Activated CD4-positive, alpha-beta T cell treated with anti-CD3 and anti-CD28 coated beads for 24 hours (primary cell): ENCODE results near the gene SLC19A1.

Source experiments
- DNase-seq, 2 donors: peaks; one replicate each; pipeline ENCODE4 v3.0.0-alpha.2; 2020; ENCODE audit warnings: low read depth in 2 of 2

SLC19A1 gene

GRCh38 chr21:45468051-45468970 is 73.9 kb downstream of the SLC19A1 start:
- DNase-seq, result no peak

- no peak for DNase-seq
Observed at GRCh38 chr21:45467221-45467779, 74.9 kb downstream of the SLC19A1 start.

GRCh38 chr21:45466330-45467220 is 75.7 kb downstream of the SLC19A1 start:
- DNase-seq, result no peak

GRCh38 chr21:45465611-45466329 is 76.5 kb downstream of the SLC19A1 start:
- DNase-seq, result no peak

GRCh38 chr21:45465105-45465504 is 77.1 kb downstream of the SLC19A1 start:
- DNase-seq, result no peak

GRCh38 chr21:45464309-45464708 is 77.9 kb downstream of the SLC19A1 start:
- DNase-seq, result no peak

GRCh38 chr21:45463871-45464270 is 78.4 kb downstream of the SLC19A1 start:
- DNase-seq, result no peak

GRCh38 chr21:45461806-45462341 is 80.4 kb downstream of the SLC19A1 start:
- no peak for DNase-seq

GRCh38 chr21:45461369-45461750 is 80.9 kb downstream of the SLC19A1 start:
- DNase-seq, result no peak

GRCh38 chr21:45460611-45461368 is 81.5 kb downstream of the SLC19A1 start:
- no peak for DNase-seq

GRCh38 chr21:45460011-45460565 is 82.2 kb downstream of the SLC19A1 start:
- no peak for DNase-seq

DNA sequence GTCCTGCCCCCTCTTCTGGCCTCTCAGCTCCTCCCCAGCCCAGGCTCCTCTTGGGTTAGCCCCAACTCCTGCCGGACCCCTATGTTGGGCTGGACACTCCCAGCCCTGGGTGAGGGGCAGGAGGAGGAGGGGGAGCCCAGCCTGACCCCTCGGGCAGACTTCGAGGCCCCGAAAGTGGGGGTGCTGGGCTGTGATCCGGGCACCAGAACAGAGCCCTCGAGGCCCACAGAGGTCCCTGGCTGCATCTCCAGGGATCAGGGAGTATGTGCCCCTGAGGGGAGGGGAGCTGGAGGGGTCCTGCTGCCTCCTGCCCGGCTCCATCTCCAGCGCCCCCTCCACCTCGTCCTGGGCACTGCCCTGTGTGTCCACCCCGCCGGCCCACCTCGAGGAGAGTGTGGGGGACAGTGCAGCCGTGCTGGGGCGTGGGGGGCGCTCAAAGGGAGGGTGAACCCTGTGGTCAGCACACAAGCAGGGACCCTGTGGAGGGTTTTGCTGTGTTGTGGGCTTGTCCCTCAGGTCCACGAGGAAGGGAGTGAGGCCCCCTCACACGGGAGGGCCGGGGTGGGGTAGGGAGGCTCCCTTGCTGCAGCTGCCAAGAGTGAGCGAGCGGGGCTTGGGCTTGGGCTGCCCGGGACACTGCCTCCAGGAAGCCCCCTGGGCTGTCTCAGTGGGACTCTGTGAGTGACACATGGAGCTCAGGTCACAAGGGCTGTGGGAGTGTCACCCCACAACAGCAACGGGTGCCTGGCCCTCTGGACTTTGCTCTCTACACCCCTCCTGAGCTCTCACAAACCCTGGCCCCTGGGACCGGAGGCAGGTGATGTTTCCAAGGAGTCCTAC is 82.8 kb downstream of the SLC19A1 start:
- DNase-seq, result no peak

DNA sequence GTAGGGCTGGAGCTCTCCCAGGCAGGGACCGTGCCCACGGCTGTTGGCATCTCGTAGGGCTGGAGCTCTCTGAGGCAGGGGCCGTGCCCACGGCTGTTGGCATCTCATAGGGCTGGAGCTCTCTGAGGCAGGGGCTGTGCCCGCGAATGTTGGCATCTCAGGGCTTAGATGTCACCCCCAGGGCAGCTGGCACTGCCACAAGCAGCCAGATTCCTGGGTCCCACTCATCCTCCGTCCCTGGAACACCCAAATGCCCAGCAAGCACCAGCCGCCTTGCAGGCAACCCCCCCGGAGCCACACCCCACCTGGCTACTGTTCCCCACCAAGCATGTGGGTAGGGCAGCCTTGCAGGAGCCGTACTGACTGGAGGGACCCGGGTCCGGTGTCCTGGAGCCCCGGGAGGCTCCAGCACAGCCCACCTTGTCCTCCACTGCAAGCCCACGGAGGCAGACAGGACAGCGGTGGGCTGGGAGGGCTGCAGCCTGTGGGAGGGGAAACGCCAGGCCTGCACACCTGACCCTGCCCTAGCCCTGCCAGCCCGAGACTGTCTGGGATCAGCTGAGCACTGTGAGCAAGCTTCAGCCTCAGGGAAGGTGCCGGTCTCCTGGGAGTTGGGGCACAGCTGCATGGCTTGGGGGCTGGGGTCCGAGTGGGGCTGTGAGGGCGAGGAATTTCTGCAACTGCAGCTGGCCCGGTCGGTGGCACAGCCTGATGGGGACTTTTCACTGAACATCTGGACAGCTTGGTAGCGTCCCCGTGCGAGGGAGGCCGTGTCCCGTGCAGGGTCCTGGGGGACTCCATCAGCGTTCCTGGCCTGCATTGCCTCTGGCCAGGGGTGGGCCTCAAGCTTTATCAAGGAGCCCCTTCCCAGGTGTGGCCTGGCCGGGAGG is 83.7 kb downstream of the SLC19A1 start:
- no peak for DNase-seq

DNA sequence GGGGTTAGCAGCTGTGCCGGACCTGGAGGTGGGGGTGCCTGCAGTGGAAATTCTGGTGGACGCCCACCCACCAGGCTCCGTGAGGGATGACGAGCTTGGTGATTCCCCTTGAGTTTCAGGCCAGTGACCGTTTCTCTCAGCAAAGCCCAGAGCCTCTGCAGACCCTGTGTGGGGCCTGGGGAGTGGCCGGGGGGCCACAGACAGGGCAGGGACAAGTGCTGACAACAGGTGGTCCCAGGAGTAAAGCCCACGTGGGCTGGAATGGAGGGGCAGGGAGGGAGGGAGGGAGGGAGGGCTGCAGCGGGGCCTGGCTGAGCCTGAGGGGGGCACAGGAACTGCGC is 84.4 kb downstream of the SLC19A1 start:
- no peak for DNase-seq

DNA sequence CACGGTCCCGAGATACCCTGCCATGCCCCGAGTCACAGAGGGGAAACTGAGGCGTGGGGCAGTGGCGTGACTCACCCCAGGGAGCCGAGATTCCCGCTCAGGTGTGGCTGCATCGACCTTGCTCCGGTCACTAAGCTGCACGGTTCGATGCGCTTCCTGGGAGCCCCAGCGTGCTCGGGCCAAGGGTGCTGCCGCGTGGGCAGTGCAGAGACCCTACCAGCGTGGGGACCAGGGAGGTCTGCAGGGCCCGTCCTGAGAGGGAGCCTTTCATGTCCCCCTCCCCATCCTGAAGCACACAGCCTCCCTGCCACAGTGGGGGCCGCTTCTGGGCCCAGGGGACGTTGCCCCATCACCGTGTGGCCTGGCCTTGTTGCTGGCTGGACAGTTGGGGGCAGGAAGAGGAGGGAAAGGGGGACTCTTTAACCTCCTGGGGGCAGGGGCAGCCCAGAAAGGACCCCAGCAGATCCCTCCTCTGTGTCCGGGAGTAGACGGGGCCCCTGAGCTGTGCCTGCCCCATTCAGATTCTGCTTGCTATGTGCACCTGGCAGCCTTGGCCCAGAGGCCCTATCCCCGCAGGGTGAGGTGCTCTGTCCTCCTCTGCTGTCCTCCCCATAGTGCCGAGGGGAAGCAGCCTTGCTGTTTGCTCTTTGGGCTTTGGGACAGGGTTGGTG is 84.9 kb downstream of the SLC19A1 start:
- no peak for DNase-seq

DNA sequence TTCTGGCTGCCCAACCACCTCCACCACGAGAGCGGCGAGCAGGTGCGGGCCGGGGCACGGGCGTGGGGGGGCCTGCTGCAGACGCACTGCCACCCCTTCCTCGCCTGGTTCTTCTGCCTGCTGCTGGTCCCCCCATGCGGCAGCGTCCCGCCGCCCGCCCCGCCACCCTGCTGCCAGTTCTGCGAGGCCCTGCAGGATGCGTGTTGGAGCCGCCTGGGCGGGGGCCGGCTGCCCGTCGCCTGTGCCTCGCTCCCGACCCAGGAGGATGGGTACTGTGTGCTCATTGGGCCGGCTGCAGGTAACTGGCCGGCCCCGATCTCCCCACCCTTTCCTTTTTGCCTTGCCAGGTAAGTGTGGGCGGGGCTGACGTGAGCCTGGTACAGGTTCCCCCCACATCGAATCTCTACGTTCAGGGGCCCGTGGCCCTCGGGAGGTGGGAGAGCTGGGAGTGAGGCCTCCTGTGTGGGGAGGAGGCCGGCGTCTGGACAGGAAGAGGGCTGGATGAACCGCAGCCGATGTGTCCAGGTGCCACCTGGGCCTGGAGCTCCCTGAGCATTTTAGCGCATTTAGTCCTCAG is 85.6 kb downstream of the SLC19A1 start:
- DNase-seq, result no peak
